Peyer's patch (tissue), 4 donors: ENCODE results near the gene ZNF318. TPM values are rescaled to one million over a fixed set of nuclear protein-coding genes. Genes with fewer than 3 reads are reported as not detected.
"Not testable (repeated sequence)": the region's sequence is repeated elsewhere in the genome, so short reads cannot be mapped to it uniquely, and the experiment has no call there.

Experiments used
- DNase-seq, 3 donors: peaks; one replicate each; pipeline ENCODE4 v3.0.0-alpha.2; 2017 to 2019
- H3K27ac ChIP-seq, 4 donors: fragments of 200-600 bp; sonication (generic); one replicate each; pipeline ENCODE4 v1.5.1; 2016 to 2019
- H3K27me3 ChIP-seq, 2 donors: fragments of 200-600 bp; sonication (generic); one replicate each; pipeline ENCODE4 v1.5.1; 2019
- H3K36me3 ChIP-seq, 3 donors: fragments of 200-600 bp; sonication (generic); one replicate each; pipeline ENCODE4 v1.5.1; 2016 to 2019
- H3K4me1 ChIP-seq, 4 donors: fragments of 200-600 bp; sonication (generic); one replicate each; pipeline ENCODE4 v1.5.1; 2016 to 2019
- H3K4me3 ChIP-seq, 4 donors: fragments of 200-600 bp; sonication (generic); 1 replicate in 3 of 4; 2 replicates in 1 of 4; pipeline ENCODE4 v1.5.1; 2016 to 2019; ENCODE audit warnings: mild to moderate bottlenecking in 1 of 4
- H3K9me3 ChIP-seq, 4 donors: fragments of 200-600 bp; sonication (generic); one replicate each; pipeline ENCODE4 v1.5.1; 2016 to 2019; ENCODE audit warnings: mild to moderate bottlenecking in 1 of 4
- CTCF ChIP-seq, 6 experiments: fragments of 450-650 bp in 4 of 6; fragments of 200-600 bp in 2 of 6; sonication (generic) in 1 of 6; IDR thresholded peaks; one replicate each; pipeline ENCODE4 v1.5.1; 2017 to 2019; ENCODE audit warnings: antibody characterized with exemption in 6 of 6, mild to moderate bottlenecking in 3 of 6, moderate library complexity in 1 of 6
- POLR2A ChIP-seq, 2 donors: fragments of 450-650 bp; IDR thresholded peaks; one replicate each; pipeline ENCODE4 v1.5.1; 2017; ENCODE audit warnings: antibody characterized with exemption in 2 of 2, mild to moderate bottlenecking in 2 of 2, moderate library complexity in 2 of 2
- total RNA-seq, 4 donors: library from RNA; depleted of rRNA; stranded (reverse); fragments of >200 nt; gene quantifications; one replicate each; pipeline ENCODE4 v1.1.0, GENCODE V29; 2016

The ZNF318 gene
- 10 to 100 TPM; 16.6 to 42.9 (median 24.5) TPM for total RNA-seq

- Histone ChIP-seq H3K36me3 (peaks cover 0 to 9% (median 0%) of the 10 kb centered on the region in 3 donors), H3K27ac (peak within 1 kb of the TSS; percentile 63 to 92 (median 86)), H3K9me3 (no peaks in the 10 kb centered on the region), H3K4me3 (peak within 1 kb of the TSS; percentile 72 to 97 (median 86)), H3K4me1 (peaks cover 0 to 20% (median 9%) of the 10 kb centered on the region in 4 donors), H3K27me3 (no peaks in the 10 kb centered on the region)
- TF ChIP-seq POLR2A (IDR thresholded peaks at IDR 0.05) = peak; percentile 27 to 45
- TF ChIP-seq CTCF (IDR thresholded peaks at IDR 0.05) = no peak
- DNase-seq = peak; percentile 94 to 98 (median 97)
Observed at GRCh38 chr6:43369174-43370002, at the start of gene ZNF318. ZNF318 (minus strand) TSS chr6:43369647; CDS start chr6:43369365, 282 bp downstream.

DNA sequence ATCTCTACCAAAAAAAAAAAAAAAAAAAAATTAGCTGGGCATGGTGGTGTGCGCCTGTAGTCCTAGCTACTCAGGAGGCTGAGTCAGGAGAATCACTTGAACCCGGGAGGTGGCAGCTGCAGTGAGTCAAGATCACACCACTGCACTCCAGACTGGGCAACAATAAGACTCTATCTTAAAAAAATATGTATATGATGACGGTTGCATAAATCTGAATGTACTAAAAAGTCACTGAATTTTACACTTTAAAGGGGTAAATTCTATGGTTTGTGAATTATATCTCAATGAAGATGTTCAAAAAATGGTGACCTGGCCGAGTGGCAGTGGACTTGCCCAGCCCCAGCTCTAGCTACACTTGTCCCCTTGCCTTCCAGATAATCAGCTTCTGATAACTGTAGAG, 47.5 kb upstream of the ZNF318 start:
- TF ChIP-seq CTCF (IDR thresholded peaks at IDR 0.05) (no peak), POLR2A (IDR thresholded peaks at IDR 0.05) (no peak)
- H3K9me3 ChIP-seq = peaks cover 0 to 4% (median 0%) of the 10 kb centered on the region in 4 donors
- no peaks in the 10 kb centered on the region for H3K27me3 ChIP-seq
- no peaks in the 10 kb centered on the region for H3K36me3 ChIP-seq
- H3K4me3 ChIP-seq = no peak overlapping the region
- H3K4me1 ChIP-seq = no peaks in the 10 kb centered on the region
- DNase-seq = no peak
- no peak overlapping the region for H3K27ac ChIP-seq

DNA sequence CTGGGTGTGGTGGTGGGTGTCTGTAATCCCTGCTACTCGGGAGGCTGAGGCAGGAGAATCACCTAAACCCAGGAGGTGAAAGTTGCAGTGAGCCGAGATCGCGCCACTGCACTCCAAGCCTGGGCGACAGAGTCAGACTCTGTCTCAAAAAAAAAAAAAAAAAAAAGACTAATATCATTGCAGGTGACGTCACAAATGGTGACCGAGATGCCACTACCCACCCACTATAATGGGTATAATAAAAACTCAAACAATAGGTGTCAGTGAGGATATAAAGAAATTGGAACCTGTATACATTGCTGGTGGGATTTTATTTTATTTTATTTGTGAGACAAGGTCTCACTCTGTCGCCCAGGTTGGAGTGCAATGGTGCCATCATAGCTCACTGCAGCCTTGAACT, 45.8 kb upstream of the ZNF318 start:
- H3K4me3 ChIP-seq, DNase-seq, H3K4me1 ChIP-seq, H3K36me3 ChIP-seq, H3K27ac ChIP-seq, H3K27me3 ChIP-seq, H3K9me3 ChIP-seq: not testable (repeated sequence)

DNA sequence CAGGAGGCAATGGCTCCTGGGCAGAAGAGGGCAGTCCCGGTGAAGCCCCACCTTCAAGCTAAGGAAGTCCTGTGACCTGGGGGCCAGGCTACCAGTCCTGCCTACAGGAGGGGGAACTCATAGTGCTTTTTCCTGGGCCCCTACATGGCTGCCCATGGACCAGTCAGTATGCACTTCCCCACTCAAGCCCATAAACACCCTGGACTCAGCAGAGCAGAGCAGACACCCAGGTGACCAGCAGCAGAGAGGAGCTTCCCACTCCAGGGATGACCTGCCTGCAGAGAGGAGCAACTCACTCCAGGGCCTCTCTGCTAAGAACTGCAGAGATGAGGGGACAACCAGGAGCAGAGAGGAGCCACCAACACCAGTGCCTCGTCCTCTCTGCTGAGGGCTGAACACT, 43.6 kb upstream of the ZNF318 start:
- Histone ChIP-seq H3K9me3 (peaks cover 0 to 4% (median 0%) of the 10 kb centered on the region in 4 donors), H3K36me3 (no peaks in the 10 kb centered on the region), H3K4me3 (no peak overlapping the region), H3K27me3 (no peaks in the 10 kb centered on the region), H3K27ac (no peak overlapping the region), H3K4me1 (no peaks in the 10 kb centered on the region)
- TF ChIP-seq CTCF (IDR thresholded peaks at IDR 0.05) (no peak), POLR2A (IDR thresholded peaks at IDR 0.05) (no peak)
- DNase-seq = no peak

DNA sequence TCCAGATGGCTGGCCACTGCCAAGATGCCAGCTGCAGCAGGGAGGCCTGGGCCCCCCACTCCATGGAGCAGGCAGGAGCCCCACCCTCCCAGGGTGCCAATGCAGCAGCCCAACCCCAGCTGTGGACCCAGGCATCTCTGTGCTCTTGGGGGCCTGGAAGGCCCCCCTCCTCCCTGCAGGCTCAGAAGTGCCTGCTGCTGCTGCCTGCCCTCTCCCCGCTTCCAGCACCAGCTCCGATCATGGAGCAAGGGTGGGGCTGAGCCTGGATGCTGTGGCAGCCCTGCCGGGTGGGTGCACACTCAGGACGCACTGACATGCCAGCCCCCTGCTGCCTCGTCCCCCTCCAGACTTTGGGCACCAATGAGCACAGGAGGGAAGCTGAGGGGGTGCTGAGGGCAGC, 43.1 kb upstream of the ZNF318 start:
- TF ChIP-seq CTCF (IDR thresholded peaks at IDR 0.05) (no peak), POLR2A (IDR thresholded peaks at IDR 0.05) (no peak)
- Histone ChIP-seq H3K9me3 (peaks cover 0 to 4% (median 0%) of the 10 kb centered on the region in 4 donors), H3K36me3 (no peaks in the 10 kb centered on the region), H3K27me3 (no peaks in the 10 kb centered on the region), H3K4me1 (no peaks in the 10 kb centered on the region), H3K27ac (no peak overlapping the region), H3K4me3 (no peak overlapping the region)
- DNase-seq = no peak

GRCh38 chr6:43410776-43411175, 41.3 kb upstream of the ZNF318 start:
- H3K4me1 ChIP-seq, H3K27ac ChIP-seq, DNase-seq, H3K9me3 ChIP-seq, H3K27me3 ChIP-seq, H3K4me3 ChIP-seq, H3K36me3 ChIP-seq: not testable (repeated sequence)
